KOPT-K1 (cell line): ENCODE results near the gene CFAP119.
A peak's percentile ranks its signal among the peaks of the same experiment; 100 is the strongest.
"Not testable (repeated sequence)": the region's sequence is repeated elsewhere in the genome, so short reads cannot be mapped to it uniquely, and the experiment has no call there.

Source experiments
- H3K27ac ChIP-seq: fragments of 200-600 bp; sonication (generic); 2 replicates; pipeline ENCODE4 v1.5.1; 2016; ENCODE audit warnings: antibody characterized with exemption, mild to moderate bottlenecking, low read depth, low read length; ENCODE audit not compliant: poor library complexity, severe bottlenecking
- H3K36me3 ChIP-seq: fragments of 200-600 bp; sonication (generic); 2 replicates; pipeline ENCODE4 v1.5.1; 2017; ENCODE audit warnings: antibody characterized with exemption, mild to moderate bottlenecking, low read length, moderate library complexity; ENCODE audit not compliant: insufficient read depth
- H3K9me3 ChIP-seq: fragments of 200-600 bp; sonication (generic); 2 replicates; pipeline ENCODE4 v1.5.1; 2017; ENCODE audit warnings: antibody characterized with exemption, low read length, mild to moderate bottlenecking; ENCODE audit not compliant: insufficient read depth, poor library complexity, severe bottlenecking

Gene CFAP119

GRCh38 chr16:30761928-30762902 lies at the start of gene CFAP119, which contains the start of gene RNF40:
CFAP119 (minus strand) TSS chr16:30762062; CDS start chr16:30761748, 314 bp downstream.
RNF40 (plus strand) TSS chr16:30762322; CDS start chr16:30762546, 224 bp downstream.
- Histone ChIP-seq H3K27ac (peak within 1 kb of the TSS; percentile 65), H3K36me3 (peaks cover 61% of the 10 kb centered on the region), H3K9me3 (no peaks in the 10 kb centered on the region)

GRCh38 chr16:30809675-30810074 lies 47.8 kb upstream of the CFAP119 start:
- H3K27ac ChIP-seq, H3K9me3 ChIP-seq, H3K36me3 ChIP-seq: not testable (repeated sequence)

- not testable (repeated sequence) for H3K9me3 ChIP-seq, H3K36me3 ChIP-seq, H3K27ac ChIP-seq
These were observed 47.1 kb upstream of the CFAP119 start for GRCh38 chr16:30808890-30809426.

- no peaks in the 10 kb centered on the region for H3K9me3 ChIP-seq
- no peak overlapping the region for H3K27ac ChIP-seq
- H3K36me3 ChIP-seq = no peaks in the 10 kb centered on the region
These were observed 46.3 kb upstream of the CFAP119 start for GRCh38 chr16:30808146-30808545.

GRCh38 chr16:30805370-30806169 lies 43.7 kb upstream of the CFAP119 start:
- Histone ChIP-seq H3K36me3 (no peaks in the 10 kb centered on the region), H3K9me3 (no peaks in the 10 kb centered on the region), H3K27ac (no peak overlapping the region)

- Histone ChIP-seq H3K9me3 (no peaks in the 10 kb centered on the region), H3K27ac (no peak overlapping the region)
These were observed 43.2 kb upstream of the CFAP119 start for GRCh38 chr16:30805056-30805369.

GRCh38 chr16:30802936-30803335 lies 41.1 kb upstream of the CFAP119 start:
- H3K36me3 ChIP-seq = no peaks in the 10 kb centered on the region
- no peaks in the 10 kb centered on the region for H3K9me3 ChIP-seq
- peak overlapping the region; percentile 10 for H3K27ac ChIP-seq

More at GRCh38 chr16:30805056-30805369, 43.2 kb upstream of the CFAP119 start:
- no peaks in the 10 kb centered on the region for H3K36me3 ChIP-seq

GRCh38 chr16:30797670-30798309 lies 35.9 kb upstream of the CFAP119 start:
- no peaks in the 10 kb centered on the region for H3K36me3 ChIP-seq
- no peaks in the 10 kb centered on the region for H3K9me3 ChIP-seq
- H3K27ac ChIP-seq = no peak overlapping the region

- Histone ChIP-seq H3K36me3 (no peaks in the 10 kb centered on the region), H3K9me3 (no peaks in the 10 kb centered on the region), H3K27ac (no peak overlapping the region)
These were observed 32.8 kb upstream of the CFAP119 start for GRCh38 chr16:30794634-30795033.

- Histone ChIP-seq H3K9me3 (no peaks in the 10 kb centered on the region), H3K27ac (no peak overlapping the region), H3K36me3 (no peaks in the 10 kb centered on the region)
These were observed 31.7 kb upstream of the CFAP119 start for GRCh38 chr16:30793508-30794069.

GRCh38 chr16:30787613-30788378 lies 25.9 kb upstream of the CFAP119 start:
- Histone ChIP-seq H3K27ac (no peak overlapping the region), H3K9me3 (no peaks in the 10 kb centered on the region), H3K36me3 (no peaks in the 10 kb centered on the region)

GRCh38 chr16:30786936-30787612 lies 25.2 kb upstream of the CFAP119 start, which contains the start of gene ZNF629:
ZNF629 (minus strand) TSS chr16:30787205; CDS start chr16:30784482, 2,723 bp downstream.
- Histone ChIP-seq H3K36me3 (no peaks in the 10 kb centered on the region), H3K27ac (no peak within 1 kb of the TSS), H3K9me3 (no peaks in the 10 kb centered on the region)

- Histone ChIP-seq H3K27ac (no peak overlapping the region), H3K9me3 (no peaks in the 10 kb centered on the region), H3K36me3 (no peaks in the 10 kb centered on the region)
These were observed 24.5 kb upstream of the CFAP119 start for GRCh38 chr16:30786115-30786935.
